22Rv1 (cell line): ENCODE measurements around the gene FES.
"Not testable (repeated sequence)": the region's sequence is repeated elsewhere in the genome, so short reads cannot be mapped to it uniquely, and the experiment has no call there.

Experiments used
- ZFX ChIP-seq: fragments of 450-650 bp; IDR thresholded peaks from 2 replicates; pipeline ENCODE4 v1.6.1; 2017; ENCODE audit warnings: antibody characterized with exemption, borderline replicate concordance
- TF ChIP-seq, protein P1 (sequence below): fragments of 450-650 bp; IDR thresholded peaks from 2 replicates; pipeline ENCODE4 v1.5.1; 2017; ENCODE audit warnings: mild to moderate bottlenecking

DNA sequence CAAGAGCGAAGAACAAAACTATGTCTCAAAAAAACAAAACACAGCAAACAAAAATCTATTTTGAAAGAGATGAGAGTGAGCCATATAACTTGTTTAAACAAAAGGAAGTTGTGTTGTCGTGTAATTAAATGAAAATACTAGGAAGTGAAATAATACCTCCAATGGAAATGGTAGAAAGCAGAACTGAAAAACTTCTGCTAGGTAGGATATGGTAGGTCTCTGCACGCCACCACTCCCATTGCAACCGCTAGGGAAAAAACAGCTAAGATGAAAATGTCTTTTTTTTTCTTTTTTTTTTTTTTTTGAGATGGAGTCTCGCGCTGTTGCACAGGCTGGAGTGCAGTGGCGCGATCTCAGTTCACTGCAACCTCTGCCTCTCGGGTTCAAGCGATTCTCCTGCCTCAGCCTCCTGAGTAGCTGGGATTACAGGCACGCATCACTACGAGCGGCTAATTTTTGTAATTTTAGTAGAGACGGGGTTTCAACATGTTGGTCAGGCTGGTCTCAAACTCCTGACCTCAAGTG lies 12.9 kb downstream of the FES start:
- TF ChIP-seq, protein P1, sequence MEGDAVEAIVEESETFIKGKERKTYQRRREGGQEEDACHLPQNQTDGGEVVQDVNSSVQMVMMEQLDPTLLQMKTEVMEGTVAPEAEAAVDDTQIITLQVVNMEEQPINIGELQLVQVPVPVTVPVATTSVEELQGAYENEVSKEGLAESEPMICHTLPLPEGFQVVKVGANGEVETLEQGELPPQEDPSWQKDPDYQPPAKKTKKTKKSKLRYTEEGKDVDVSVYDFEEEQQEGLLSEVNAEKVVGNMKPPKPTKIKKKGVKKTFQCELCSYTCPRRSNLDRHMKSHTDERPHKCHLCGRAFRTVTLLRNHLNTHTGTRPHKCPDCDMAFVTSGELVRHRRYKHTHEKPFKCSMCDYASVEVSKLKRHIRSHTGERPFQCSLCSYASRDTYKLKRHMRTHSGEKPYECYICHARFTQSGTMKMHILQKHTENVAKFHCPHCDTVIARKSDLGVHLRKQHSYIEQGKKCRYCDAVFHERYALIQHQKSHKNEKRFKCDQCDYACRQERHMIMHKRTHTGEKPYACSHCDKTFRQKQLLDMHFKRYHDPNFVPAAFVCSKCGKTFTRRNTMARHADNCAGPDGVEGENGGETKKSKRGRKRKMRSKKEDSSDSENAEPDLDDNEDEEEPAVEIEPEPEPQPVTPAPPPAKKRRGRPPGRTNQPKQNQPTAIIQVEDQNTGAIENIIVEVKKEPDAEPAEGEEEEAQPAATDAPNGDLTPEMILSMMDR = not testable (repeated sequence)
- not testable (repeated sequence) for TF ChIP-seq ZFX
